ENCODE data around the gene TNS3. TPM values are rescaled to one million over a fixed set of nuclear protein-coding genes. Genes with fewer than 3 reads are reported as not detected.
A peak's percentile ranks its signal among the peaks of the same experiment; 100 is the strongest.

Gene TNS3
- total RNA-seq, 2 donors from 2014 or later: 0.50 TPM; not detected in 1

DNA sequence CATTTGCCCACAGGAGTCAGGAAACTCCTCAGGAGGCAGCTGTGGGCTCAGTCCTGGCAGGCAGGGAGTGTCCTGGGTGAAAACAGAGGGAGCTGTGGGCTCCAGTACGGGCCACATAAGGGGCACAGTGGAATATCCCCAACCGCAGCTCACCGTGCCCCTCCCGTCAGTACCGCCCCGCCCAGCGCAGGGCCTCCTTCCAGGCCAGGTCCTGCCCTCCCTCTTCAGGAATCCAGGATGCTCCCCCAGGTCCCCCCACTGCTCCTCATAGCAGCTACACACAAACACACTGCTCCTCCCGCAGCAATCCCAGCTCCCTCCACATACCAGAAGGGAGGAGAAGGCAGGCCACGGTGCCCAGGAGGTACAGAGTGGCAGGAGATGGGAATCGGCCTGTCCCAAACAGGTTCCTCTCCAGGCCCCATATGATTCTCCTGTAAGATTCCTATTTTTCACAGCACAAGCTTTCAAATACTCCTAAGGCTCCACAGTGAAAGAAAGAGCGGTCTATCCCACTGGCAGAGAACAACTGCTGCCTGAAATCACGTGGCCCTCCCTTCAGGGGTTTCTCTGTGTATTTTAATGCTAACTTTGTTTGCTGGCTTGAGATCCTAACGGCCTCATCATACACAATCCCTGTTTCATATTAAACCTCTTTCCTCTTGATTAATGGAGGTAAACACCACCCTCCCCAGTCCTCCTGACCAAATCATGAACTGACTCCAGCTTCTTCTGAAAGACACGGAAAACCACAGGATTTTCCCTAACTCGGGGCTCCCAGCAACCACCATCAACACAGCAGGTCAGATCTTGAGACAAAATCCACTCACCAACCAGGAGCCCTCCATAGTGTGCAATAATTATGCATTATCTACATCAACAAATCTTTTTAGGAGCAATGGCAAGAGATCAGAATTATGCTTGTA, 178.7 kb downstream of the TNS3 start:
- H3K27ac Mint-ChIP-seq: no peak overlapping the region
- H3K27me3 Mint-ChIP-seq: peaks cover 0 to 5% of the 10 kb centered on the region in 2 donors
- no peaks in the 10 kb centered on the region for H3K36me3 Mint-ChIP-seq
- H3K9me3 Mint-ChIP-seq: no peaks in the 10 kb centered on the region
- DNase-seq (ENCODE audit: low spot score): no peak
- H3K4me1 Mint-ChIP-seq (ENCODE audit: low read depth in 2 of 2): no peaks in the 10 kb centered on the region
- ATAC-seq: peak in 1 of 2 donors; percentile 39
- H3K4me3 Mint-ChIP-seq: no peak overlapping the region

DNA sequence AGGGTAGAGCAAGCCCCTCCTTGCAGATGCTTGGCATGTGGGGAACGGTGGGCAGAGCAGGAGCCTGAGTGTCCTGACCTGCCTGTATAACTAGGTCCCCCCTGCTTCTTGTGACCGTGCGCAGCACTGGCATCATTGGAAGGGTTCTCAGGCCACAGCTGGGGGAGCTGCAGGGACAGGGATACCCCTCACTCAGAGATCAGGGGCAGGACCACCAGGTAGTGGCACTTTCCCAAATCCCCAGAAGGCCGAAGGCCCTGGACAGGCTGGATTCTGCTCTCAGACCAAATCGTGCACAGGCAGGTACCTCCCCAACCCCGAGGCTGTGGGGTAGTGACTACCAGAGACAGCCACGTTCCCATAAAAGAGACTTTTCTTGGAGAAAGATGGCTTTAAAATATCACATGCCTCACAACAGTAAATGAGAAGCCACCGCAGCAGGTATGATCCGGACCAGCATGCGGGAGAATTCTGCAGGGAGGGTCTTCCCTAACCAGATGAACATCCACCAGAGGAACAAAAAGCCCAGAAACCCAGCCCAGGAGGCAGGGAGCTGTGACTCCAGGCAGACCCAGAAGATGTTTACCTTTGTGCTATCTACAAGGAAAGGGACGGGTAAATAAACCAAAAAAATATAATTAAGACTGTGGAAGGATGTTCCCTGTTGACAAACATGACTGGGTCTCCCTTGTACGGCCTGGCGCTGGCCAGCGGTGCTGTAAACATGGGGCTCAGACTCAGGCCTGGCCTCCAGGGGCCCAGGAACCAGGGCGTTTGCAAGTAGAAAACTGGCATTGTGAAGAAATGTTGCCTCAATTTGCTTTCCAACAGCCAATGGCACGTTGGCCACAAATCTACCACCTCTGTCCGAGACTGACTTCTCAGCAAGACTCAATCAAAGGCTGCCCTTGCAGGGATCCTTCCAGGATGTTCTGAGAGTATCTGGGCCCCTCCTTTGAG, 180.0 kb downstream of the TNS3 start:
- H3K9me3 Mint-ChIP-seq: no peaks in the 10 kb centered on the region
- no peak overlapping the region for H3K27ac Mint-ChIP-seq

DNA sequence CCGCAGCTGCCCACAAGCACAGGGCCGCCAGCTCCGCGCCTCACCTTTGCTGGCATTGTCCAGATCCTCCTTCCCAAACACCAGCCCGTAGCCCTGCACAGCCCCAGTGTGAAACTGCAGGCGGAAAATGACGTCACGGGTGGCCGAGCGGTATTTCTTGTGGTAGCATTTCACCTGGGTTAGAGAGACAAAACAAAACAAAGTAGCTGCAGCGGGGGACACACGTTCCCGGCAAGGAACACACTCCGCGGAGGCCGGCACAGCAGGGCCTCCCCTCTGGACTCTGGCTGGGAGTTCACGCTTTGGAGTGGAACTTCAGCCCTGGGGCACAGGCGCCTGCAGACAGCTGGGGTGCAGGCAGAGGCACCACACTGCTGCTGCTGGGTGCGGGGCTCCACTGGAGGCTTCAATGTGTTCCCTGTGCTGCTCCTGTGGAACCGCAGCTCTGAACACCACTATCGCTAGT, 181.1 kb downstream of the TNS3 start:
- no peak overlapping the region for H3K4me3 Mint-ChIP-seq
- H3K4me1 Mint-ChIP-seq (ENCODE audit: low read depth in 2 of 2): no peaks in the 10 kb centered on the region
- no peak for DNase-seq (ENCODE audit: low spot score)
- peaks cover 7% of the 10 kb centered on the region in 2 donors for H3K27me3 Mint-ChIP-seq
- no peak for ATAC-seq
- H3K27ac Mint-ChIP-seq: no peak overlapping the region
- no peaks in the 10 kb centered on the region for H3K36me3 Mint-ChIP-seq
- no peaks in the 10 kb centered on the region for H3K9me3 Mint-ChIP-seq

More for the DNA sequence above, 180.0 kb downstream of the TNS3 start:
- ATAC-seq: peak in 1 of 2 donors; percentile 23
- DNase-seq (ENCODE audit: low spot score): no peak
- H3K27me3 Mint-ChIP-seq: peaks cover 7% of the 10 kb centered on the region in 2 donors
- no peak overlapping the region for H3K4me3 Mint-ChIP-seq
- no peaks in the 10 kb centered on the region for H3K36me3 Mint-ChIP-seq
- H3K4me1 Mint-ChIP-seq (ENCODE audit: low read depth in 2 of 2): no peaks in the 10 kb centered on the region

DNA sequence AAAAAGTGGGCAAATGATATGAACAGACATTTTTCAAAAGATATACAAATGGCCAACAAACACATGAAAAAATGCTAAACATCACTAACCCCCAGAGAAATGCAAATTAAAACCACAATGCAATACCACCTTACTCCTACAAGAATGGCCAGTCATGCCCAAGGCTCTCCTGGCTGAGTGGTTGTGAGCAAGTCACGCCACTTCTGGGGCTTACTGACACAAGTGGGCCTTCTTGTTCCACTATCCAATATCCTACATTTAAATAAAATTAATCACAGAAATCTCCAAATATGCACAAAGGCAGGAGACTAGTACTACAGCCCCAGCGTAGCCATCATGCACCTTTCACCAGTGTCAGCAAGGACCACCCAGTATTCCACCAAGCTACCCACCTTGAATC, 181.9 kb downstream of the TNS3 start:
- Mint-ChIP-seq H3K27ac (no peak overlapping the region), H3K27me3 (peaks cover 7 to 12% of the 10 kb centered on the region in 2 donors), H3K36me3 (no peaks in the 10 kb centered on the region), H3K9me3 (no peaks in the 10 kb centered on the region), H3K4me1 (ENCODE audit: low read depth in 2 of 2) (no peaks in the 10 kb centered on the region), H3K4me3 (no peak overlapping the region)
- no peak for DNase-seq (ENCODE audit: low spot score)
- no peak for ATAC-seq

DNA sequence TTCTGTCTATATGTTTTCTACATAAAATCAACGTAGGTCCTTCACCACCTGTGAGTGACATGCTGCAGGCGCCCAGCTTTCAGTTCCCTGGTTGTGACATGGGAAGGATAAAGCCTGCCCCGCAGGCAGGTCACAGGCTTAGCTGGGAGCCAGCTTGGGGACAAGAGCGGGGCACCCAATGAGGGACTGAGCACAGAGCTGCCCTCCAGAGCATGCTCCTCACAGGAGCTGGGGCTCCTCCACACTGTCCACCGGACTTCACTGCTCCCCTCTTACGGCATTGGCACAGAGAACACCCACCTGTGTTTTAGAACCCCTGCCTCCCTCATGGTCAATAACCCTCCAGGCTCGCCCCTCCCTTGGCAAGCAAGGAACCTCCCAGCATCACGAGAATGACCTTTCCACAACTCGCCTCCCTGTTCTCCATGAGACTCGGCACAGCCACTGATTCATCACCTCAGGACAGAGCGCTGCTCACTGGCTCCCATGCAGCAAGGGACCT, 187.1 kb downstream of the TNS3 start:
- ATAC-seq: peak; percentile 13 to 21
- no peak overlapping the region for H3K4me3 Mint-ChIP-seq
- H3K27me3 Mint-ChIP-seq: peaks cover 4 to 14% of the 10 kb centered on the region in 2 donors
- H3K4me1 Mint-ChIP-seq (ENCODE audit: low read depth in 2 of 2): no peaks in the 10 kb centered on the region
- H3K27ac Mint-ChIP-seq: no peak overlapping the region
- no peaks in the 10 kb centered on the region for H3K9me3 Mint-ChIP-seq
- no peaks in the 10 kb centered on the region for H3K36me3 Mint-ChIP-seq
- no peak for DNase-seq (ENCODE audit: low spot score)

DNA sequence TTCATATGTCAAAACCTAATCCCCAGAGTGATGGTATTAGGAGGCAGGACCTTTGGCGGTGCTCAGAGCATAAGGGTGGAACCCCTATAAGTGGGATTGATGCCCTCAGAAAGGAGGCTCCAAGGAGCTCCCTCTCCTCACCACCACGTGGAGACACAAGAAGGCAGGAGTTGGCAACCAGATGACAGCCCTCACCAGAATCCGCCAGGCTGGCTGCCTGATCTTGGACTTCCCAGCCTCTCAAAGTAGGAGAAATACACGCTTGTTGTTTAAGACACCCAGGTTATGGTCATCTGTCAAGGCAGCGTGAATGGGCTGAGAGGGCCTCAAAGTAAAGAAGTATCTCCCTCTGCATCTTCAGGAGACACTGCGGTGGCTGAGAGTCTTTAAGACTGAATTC, 187.7 kb downstream of the TNS3 start:
- no peak overlapping the region for H3K27ac Mint-ChIP-seq
- no peak for DNase-seq (ENCODE audit: low spot score)
- peaks cover 4 to 14% of the 10 kb centered on the region in 2 donors for H3K27me3 Mint-ChIP-seq
- H3K4me1 Mint-ChIP-seq (ENCODE audit: low read depth in 2 of 2): no peaks in the 10 kb centered on the region
- H3K36me3 Mint-ChIP-seq: no peaks in the 10 kb centered on the region
- H3K4me3 Mint-ChIP-seq: no peak overlapping the region
- no peak for ATAC-seq
- H3K9me3 Mint-ChIP-seq: no peaks in the 10 kb centered on the region

DNA sequence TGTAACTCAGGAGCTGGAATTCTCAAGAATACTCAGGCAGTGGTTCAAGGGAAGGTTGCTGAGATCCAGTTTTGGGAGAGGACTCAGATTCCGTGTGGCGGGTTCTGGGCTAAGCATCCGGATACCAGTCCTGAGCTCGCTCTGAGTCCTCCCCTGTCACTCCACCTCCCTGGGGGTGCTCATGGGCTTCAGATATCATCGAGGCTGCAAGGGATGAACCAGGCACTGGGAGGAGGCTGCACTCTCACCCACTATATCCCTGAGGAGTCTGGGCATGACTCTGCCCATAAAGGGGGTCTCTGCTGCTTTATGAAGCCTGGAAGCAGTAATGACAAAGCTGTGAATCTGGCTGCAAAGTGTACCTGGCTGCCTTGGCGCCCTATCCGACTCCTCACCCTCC, 188.5 kb downstream of the TNS3 start:
- DNase-seq (ENCODE audit: low spot score) (no peak), ATAC-seq (no peak)
- peaks cover 2 to 14% of the 10 kb centered on the region in 2 donors for H3K27me3 Mint-ChIP-seq
- H3K9me3 Mint-ChIP-seq: no peaks in the 10 kb centered on the region
- H3K4me3 Mint-ChIP-seq: no peak overlapping the region
- H3K27ac Mint-ChIP-seq: no peak overlapping the region
- H3K36me3 Mint-ChIP-seq: no peaks in the 10 kb centered on the region
- no peaks in the 10 kb centered on the region for H3K4me1 Mint-ChIP-seq (ENCODE audit: low read depth in 2 of 2)

DNA sequence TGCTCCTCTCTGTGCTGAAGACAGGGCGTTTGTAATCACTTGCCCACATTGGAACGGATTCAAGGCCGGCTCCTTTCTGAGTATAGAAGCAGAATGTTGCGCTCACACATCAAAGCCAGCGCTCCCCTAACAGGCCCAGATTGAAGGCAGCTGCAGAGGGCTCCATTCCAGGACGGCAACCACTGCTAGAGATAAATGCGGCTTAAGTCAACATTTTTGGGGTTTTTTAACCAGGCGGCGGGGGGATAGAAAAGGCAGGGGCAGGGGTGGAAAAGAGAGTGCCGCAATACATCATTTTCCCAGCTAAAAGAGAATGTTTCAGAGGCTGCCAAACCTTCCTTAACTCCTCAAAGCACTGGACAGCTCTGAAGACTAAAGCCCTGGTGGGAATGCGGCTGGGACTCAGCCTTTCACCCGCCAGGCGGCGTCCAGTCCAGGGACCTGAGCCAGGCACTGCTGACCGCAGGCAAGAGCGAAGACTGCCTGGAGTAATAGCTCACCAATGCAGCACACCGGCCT, 189.6 kb downstream of the TNS3 start:
- Mint-ChIP-seq H3K4me3 (no peak overlapping the region), H3K4me1 (ENCODE audit: low read depth in 2 of 2) (no peaks in the 10 kb centered on the region), H3K9me3 (no peaks in the 10 kb centered on the region), H3K27me3 (peaks cover 0 to 7% of the 10 kb centered on the region in 2 donors), H3K36me3 (no peaks in the 10 kb centered on the region), H3K27ac (no peak overlapping the region)
- ATAC-seq (no peak), DNase-seq (ENCODE audit: low spot score) (no peak)

DNA sequence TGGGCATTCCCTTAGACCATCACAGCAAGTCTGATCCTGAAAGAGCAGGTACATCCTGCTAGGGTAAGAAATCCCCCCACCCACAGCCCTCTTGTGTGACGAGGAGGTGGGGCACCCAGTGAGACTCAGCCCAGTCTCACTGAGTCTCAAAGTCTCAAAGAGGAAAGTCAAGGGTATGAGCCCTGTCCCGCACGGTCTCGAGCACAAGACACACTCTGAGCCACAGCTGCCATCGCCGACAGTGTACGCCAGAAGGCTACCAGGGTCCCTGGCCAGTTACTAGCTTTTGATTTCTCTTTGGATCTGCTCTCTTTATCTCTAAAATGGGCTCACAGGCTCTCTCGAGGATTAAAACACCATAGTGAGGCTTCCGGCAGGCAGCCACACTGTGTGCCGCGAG, 190.2 kb downstream of the TNS3 start:
- no peak overlapping the region for H3K27ac Mint-ChIP-seq
- no peaks in the 10 kb centered on the region for H3K36me3 Mint-ChIP-seq
- peaks cover 0 to 7% of the 10 kb centered on the region in 2 donors for H3K27me3 Mint-ChIP-seq
- H3K9me3 Mint-ChIP-seq: no peaks in the 10 kb centered on the region
- H3K4me1 Mint-ChIP-seq (ENCODE audit: low read depth in 2 of 2): no peaks in the 10 kb centered on the region
- no peak overlapping the region for H3K4me3 Mint-ChIP-seq
- ATAC-seq: no peak
- DNase-seq (ENCODE audit: low spot score): no peak

DNA sequence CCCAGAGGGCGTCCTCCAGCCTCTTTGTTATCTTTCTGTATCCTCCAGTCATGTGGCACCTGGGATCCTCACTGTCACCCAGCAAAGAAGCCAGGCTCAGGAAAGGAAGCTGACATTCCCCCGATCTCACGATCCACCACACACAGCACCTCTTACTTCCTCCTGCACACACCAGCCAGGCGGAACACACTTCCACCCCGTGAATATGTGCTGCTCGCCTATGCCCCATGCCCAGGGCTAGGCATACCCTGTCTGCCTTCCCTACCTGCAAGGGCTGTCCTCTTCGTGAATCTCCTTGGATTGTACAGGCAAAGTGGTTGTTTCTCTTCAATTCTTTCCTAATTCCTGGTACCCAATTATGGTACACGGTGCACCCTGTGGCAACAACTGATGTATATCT, 191.0 kb downstream of the TNS3 start:
- no peak overlapping the region for H3K27ac Mint-ChIP-seq

DNA sequence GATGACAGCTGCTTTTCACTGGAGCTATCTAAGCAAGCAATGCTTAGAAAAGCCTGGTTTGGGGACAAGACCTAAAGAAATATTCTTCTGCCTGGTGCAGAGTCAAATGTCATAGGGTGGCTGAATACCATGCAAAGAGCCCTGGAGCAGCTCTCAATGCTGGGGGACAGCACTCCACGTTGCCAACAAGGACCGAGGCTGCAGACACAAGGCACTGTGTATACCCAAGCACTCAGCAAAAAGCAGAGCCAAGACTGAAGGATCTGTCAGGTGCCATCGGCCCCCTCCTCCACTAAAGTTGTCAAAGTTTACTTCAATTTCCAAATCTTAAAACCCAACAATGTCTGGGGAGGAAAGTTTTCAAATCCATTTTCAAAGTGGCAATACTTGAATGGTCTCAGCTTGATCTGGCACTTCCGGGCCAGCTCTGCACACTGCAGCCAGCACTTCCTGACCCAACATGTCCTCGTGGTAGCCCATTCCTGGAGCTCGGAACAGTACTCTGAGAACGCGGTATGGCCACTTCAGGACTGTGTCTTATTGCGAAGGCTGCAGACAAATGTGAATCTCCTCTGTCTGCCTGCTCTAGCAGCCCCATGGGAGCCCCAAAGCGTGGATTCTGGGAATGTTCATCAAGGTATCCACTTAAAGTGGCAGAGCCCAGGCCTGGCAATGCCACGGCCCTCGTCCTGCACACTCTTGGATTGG, 191.8 kb downstream of the TNS3 start:
- Mint-ChIP-seq H3K27ac (no peak overlapping the region), H3K4me1 (ENCODE audit: low read depth in 2 of 2) (no peaks in the 10 kb centered on the region), H3K4me3 (no peak overlapping the region), H3K36me3 (no peaks in the 10 kb centered on the region), H3K27me3 (peaks cover under 1 to 2% of the 10 kb centered on the region in 2 donors), H3K9me3 (no peaks in the 10 kb centered on the region)
- DNase-seq (ENCODE audit: low spot score) (no peak), ATAC-seq (no peak)

More for the DNA sequence above, 191.0 kb downstream of the TNS3 start:
- Mint-ChIP-seq H3K4me1 (ENCODE audit: low read depth in 2 of 2) (no peaks in the 10 kb centered on the region), H3K4me3 (no peak overlapping the region), H3K27me3 (peaks cover 0 to 7% of the 10 kb centered on the region in 2 donors), H3K36me3 (no peaks in the 10 kb centered on the region), H3K9me3 (no peaks in the 10 kb centered on the region)
- DNase-seq (ENCODE audit: low spot score) (no peak), ATAC-seq (no peak)

DNA sequence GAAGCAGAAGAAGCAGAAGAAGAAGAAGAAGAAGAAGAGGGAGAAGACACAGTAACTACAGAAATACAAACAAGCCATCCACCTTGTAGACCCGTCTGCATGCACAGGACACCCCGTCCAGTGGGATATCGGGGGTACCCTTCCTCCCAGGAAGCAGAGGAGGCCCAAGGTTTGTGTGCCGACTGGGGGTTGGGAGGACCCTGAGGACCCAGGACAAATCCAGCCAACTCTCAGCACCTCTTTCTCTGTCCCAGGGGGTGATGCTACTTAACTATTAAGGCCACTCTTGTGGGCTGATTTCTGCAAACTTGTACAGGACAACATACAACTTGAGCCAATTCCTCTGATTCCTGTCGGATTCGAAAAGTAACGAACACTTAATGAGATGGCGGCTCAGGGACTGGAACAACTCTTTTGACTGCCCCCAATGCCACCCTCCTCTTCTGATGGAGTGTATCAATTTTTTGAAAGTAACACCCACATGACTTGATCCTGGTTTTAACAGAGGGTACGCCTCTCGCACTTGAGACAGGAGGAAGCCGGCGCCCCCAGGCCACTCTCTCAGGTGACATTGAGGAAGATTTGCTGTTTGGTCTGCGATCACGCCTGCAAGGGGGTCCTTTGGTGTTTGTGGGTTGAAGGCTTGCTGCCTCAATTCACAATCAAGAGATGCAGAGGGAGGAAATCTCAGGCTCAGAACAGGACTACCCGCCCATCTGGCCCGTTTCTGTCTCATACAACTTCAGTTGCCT, 192.6 kb downstream of the TNS3 start:
- ATAC-seq: no peak
- H3K4me3 Mint-ChIP-seq: no peak overlapping the region
- no peaks in the 10 kb centered on the region for H3K4me1 Mint-ChIP-seq (ENCODE audit: low read depth in 2 of 2)
- no peak for DNase-seq (ENCODE audit: low spot score)
- peaks cover 0 to 3% of the 10 kb centered on the region in 2 donors for H3K27me3 Mint-ChIP-seq
- no peak overlapping the region for H3K27ac Mint-ChIP-seq
- no peaks in the 10 kb centered on the region for H3K36me3 Mint-ChIP-seq
- H3K9me3 Mint-ChIP-seq: no peaks in the 10 kb centered on the region

Data from natural killer cell treated with Interleukin-12 subunit alpha and Interleukin-12 subunit beta and Interleukin-15 and Interleukin-18, amount 100 ng/mL, for 72 hours (primary cell).